ENCODE measurements around the gene FADS1.

- TF ChIP-seq CTCF (IDR thresholded peaks at IDR 0.05) (no peak), POLR2A (IDR thresholded peaks at IDR 0.05) (no peak)
These were observed 23.5 kb downstream of the FADS1 start for GRCh38 chr11:61793083-61793828.
